H9 (cell line): ENCODE results near the gene KRTAP6-2. TPM values are rescaled to one million over a fixed set of nuclear protein-coding genes. Genes with fewer than 3 reads are reported as not detected.

Experiments used
- DNase-seq: peaks from one replicate; pipeline ENCODE4 v3.0.0-alpha.2; 2017
- H2AFZ ChIP-seq: one replicate; pipeline ENCODE4 v1.6.1; 2013; ENCODE audit warnings: mild to moderate bottlenecking, low read length, control low read depth, moderate library complexity
- H2AK5ac ChIP-seq: 2 replicates; pipeline ENCODE4 v1.6.1; 2013; ENCODE audit warnings: low read length, control low read depth, mixed read lengths; ENCODE audit not compliant: insufficient read length
- H2BK120ac ChIP-seq: one replicate; pipeline ENCODE4 v1.6.1; 2013; ENCODE audit warnings: low read depth, mild to moderate bottlenecking, low read length, control low read depth, inconsistent platforms; ENCODE audit not compliant: poor library complexity, severe bottlenecking
- H2BK12ac ChIP-seq: 2 replicates; pipeline ENCODE4 v1.6.1; 2013; ENCODE audit warnings: low read length, control low read depth, mixed read lengths, low read depth; ENCODE audit not compliant: insufficient read length
- H2BK15ac ChIP-seq: 2 replicates; pipeline ENCODE4 v1.6.1; 2013; ENCODE audit warnings: low read depth, low read length, control low read depth
- H2BK20ac ChIP-seq: one replicate; pipeline ENCODE4 v1.6.1; 2013; ENCODE audit warnings: low read depth, mild to moderate bottlenecking, low read length, control low read depth, inconsistent platforms; ENCODE audit not compliant: poor library complexity, severe bottlenecking
- H2BK5ac ChIP-seq: 2 replicates; pipeline ENCODE4 v1.6.1; 2013; ENCODE audit warnings: low read length, control low read depth, mixed read lengths; ENCODE audit not compliant: insufficient read length
- H3K14ac ChIP-seq: 2 replicates; pipeline ENCODE4 v1.6.1; 2013; ENCODE audit warnings: low read length, control low read depth; ENCODE audit not compliant: insufficient read depth
- H3K18ac ChIP-seq: 2 replicates; pipeline ENCODE4 v1.6.1; 2013; ENCODE audit warnings: low read depth, mild to moderate bottlenecking, mixed read lengths, low read length, control low read depth; ENCODE audit not compliant: insufficient read length
- H3K23ac ChIP-seq: 2 replicates; pipeline ENCODE4 v1.6.1; 2013; ENCODE audit warnings: low read length, control low read depth, mixed read lengths, low read depth; ENCODE audit not compliant: insufficient read length
- H3K23me2 ChIP-seq: 2 replicates; pipeline ENCODE4 v1.6.1; 2013; ENCODE audit warnings: low read depth, mild to moderate bottlenecking, mixed read lengths, low read length, control low read depth; ENCODE audit not compliant: insufficient read length, poor library complexity, severe bottlenecking
- H3K27ac ChIP-seq: 2 replicates; pipeline ENCODE4 v1.5.1; 2013; ENCODE audit warnings: low read length, control low read depth, mixed read lengths, low read depth; ENCODE audit not compliant: insufficient read length
- H3K27me3 ChIP-seq: 2 replicates; pipeline ENCODE4 v1.6.1; 2013; ENCODE audit warnings: low read length, control low read depth, inconsistent platforms; ENCODE audit not compliant: insufficient read depth
- H3K4ac ChIP-seq: 2 replicates; pipeline ENCODE4 v1.6.1; 2013; ENCODE audit warnings: low read depth, mild to moderate bottlenecking, control low read depth, inconsistent platforms, low read length, moderate library complexity
- H3K4me1 ChIP-seq: 2 replicates; pipeline ENCODE4 v1.6.1; 2013; ENCODE audit warnings: low read length, control low read depth, inconsistent platforms; ENCODE audit not compliant: insufficient read depth
- H3K4me2 ChIP-seq: 2 replicates; pipeline ENCODE4 v1.6.1; 2013; ENCODE audit warnings: low read length, control low read depth, mixed read lengths; ENCODE audit not compliant: insufficient read length, insufficient read depth
- H3K56ac ChIP-seq: 2 replicates; pipeline ENCODE4 v1.6.1; 2013; ENCODE audit warnings: low read depth, mild to moderate bottlenecking, mixed read lengths, low read length, control low read depth; ENCODE audit not compliant: insufficient read length
- H3K79me1 ChIP-seq: 2 replicates; pipeline ENCODE4 v1.6.1; 2013; ENCODE audit warnings: low read depth, mild to moderate bottlenecking, moderate library complexity, low read length, control low read depth, inconsistent platforms; ENCODE audit not compliant: insufficient read depth, poor library complexity, severe bottlenecking
- H3K79me2 ChIP-seq: 2 replicates; pipeline ENCODE4 v1.6.1; 2013; ENCODE audit warnings: low read length, control low read depth, inconsistent platforms; ENCODE audit not compliant: insufficient read depth
- H3K9ac ChIP-seq: 2 replicates; pipeline ENCODE4 v1.6.1; 2013; ENCODE audit warnings: low read length, control low read depth, mixed read lengths; ENCODE audit not compliant: insufficient read length; ENCODE audit errors: extremely low read depth
- H3K9me3 ChIP-seq: one replicate; pipeline ENCODE4 v1.6.1; 2013; ENCODE audit warnings: low read depth, low read length, inconsistent platforms; ENCODE audit not compliant: control insufficient read depth
- H3T11ph ChIP-seq: one replicate; pipeline ENCODE4 v1.6.1; 2013; ENCODE audit warnings: mild to moderate bottlenecking, low read length, control low read depth, inconsistent platforms
- H4K20me1 ChIP-seq: one replicate; pipeline ENCODE4 v1.6.1; 2013; ENCODE audit not compliant: control insufficient read depth, insufficient read length, insufficient read depth
- H4K5ac ChIP-seq: 2 replicates; pipeline ENCODE4 v1.6.1; 2013; ENCODE audit warnings: low read depth, mild to moderate bottlenecking, mixed read lengths, low read length, control low read depth; ENCODE audit not compliant: insufficient read length
- H4K8ac ChIP-seq: replicated peaks from 2 replicates; pipeline ENCODE4 v1.6.1; 2013; ENCODE audit warnings: low read length, control low read depth, mixed read lengths, low read depth; ENCODE audit not compliant: insufficient read length
- H4K91ac ChIP-seq: 2 replicates; pipeline ENCODE4 v1.6.1; 2013; ENCODE audit warnings: low read depth, mild to moderate bottlenecking, moderate library complexity, mixed read lengths, low read length, control low read depth; ENCODE audit not compliant: insufficient read length
- H3K27ac Mint-ChIP-seq, 3 experiments: 2 replicates in 2 of 3; 3 replicates in 1 of 3; pipeline ENCODE4 v1.8.0; 2020 to 2021; ENCODE audit warnings: mixed read lengths in 3 of 3, mild to moderate bottlenecking in 1 of 3, moderate library complexity in 1 of 3
- H3K27me3 Mint-ChIP-seq: 2 replicates; pipeline ENCODE4 v1.8.0; 2021; ENCODE audit warnings: low read depth, mild to moderate bottlenecking, moderate library complexity, mixed read lengths
- H3K36me3 Mint-ChIP-seq, 3 experiments: 2 replicates in 2 of 3; 3 replicates in 1 of 3; pipeline ENCODE4 v1.8.0; 2020 to 2021; ENCODE audit warnings: low read depth in 3 of 3, mixed read lengths in 3 of 3; ENCODE audit not compliant: insufficient read depth in 1 of 3
- H3K4me1 Mint-ChIP-seq, 2 experiments: 2 replicates each; pipeline ENCODE4 v1.8.0; 2020; ENCODE audit warnings: mixed read lengths in 2 of 2
- H3K4me3 Mint-ChIP-seq, 2 experiments: 2 replicates in 1 of 2; 3 replicates in 1 of 2; pipeline ENCODE4 v1.8.0; 2020 to 2021; ENCODE audit warnings: mild to moderate bottlenecking in 2 of 2, mixed read lengths in 2 of 2, moderate library complexity in 1 of 2
- H3K9me3 Mint-ChIP-seq, 2 experiments: 2 replicates in 1 of 2; 3 replicates in 1 of 2; pipeline ENCODE4 v1.8.0; 2020; ENCODE audit warnings: mild to moderate bottlenecking in 2 of 2, mixed read lengths in 2 of 2, moderate library complexity in 1 of 2
- CTCF ChIP-seq: fragments of 200-600 bp; sonication (generic); conservative IDR thresholded peaks from 3 replicates; pipeline ENCODE4 v1.8.0; 2021; ENCODE audit warnings: antibody characterized with exemption, mild to moderate bottlenecking
- WGBS: extraction: QIAGEN DNeasy Blood & Tissue Kit; methylation state at CpG from one replicate; pipeline ENCODE4 v1.1.7; 2013; ENCODE audit warnings: missing lambda C conversion rate, low lambda C conversion rate, mixed read lengths; ENCODE audit not compliant: insufficient read length; ENCODE audit errors: extremely low coverage; 5-methylcytosine and 5-hydroxymethylcytosine counted together
- total RNA-seq: library from RNA; stranded (reverse); gene quantifications from 2 replicates; pipeline ENCODE4 v1.2.1, GENCODE V29; 2021

KRTAP6-2 gene
- total RNA-seq, 1 experiment from 2014 or later: not detected

DNA sequence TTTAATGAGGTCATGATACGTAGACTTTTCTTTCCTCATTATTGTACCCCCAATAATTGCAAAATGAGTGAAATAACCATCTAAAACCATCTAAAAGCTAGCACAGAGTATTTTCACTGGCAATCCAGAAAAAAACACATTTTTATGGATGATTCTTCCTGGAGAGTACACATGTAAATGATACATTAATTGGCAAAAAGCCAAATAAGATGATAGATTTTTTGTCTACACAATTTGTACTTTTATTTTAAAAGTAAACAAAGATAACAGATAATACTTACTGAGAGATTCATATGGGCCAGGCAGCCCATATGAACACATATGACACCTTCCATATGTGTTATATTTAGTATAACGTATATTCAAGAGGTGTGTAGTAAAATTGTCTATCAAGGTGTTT lies 35.1 kb downstream of the KRTAP6-2 start:
- Histone ChIP-seq H2AK5ac (no peak overlapping the region), H2BK20ac (no peak overlapping the region), H3K9me3 (no peaks in the 10 kb centered on the region), H3K23ac (no peak overlapping the region), H3K14ac (no peak overlapping the region), H3K4me1 (no peaks in the 10 kb centered on the region), H3K4me2 (no peak overlapping the region), H3K23me2 (no peaks in the 10 kb centered on the region), H3K79me2 (no peaks in the 10 kb centered on the region), H3K27ac (no peak overlapping the region), H2BK12ac (no peak overlapping the region), H2AFZ (no peak overlapping the region), H3T11ph (no peak overlapping the region), H3K56ac (no peak overlapping the region), H3K27me3 (no peaks in the 10 kb centered on the region), H2BK15ac (no peak overlapping the region), H4K91ac (no peak overlapping the region), H3K4ac (no peak overlapping the region), H3K9ac (no peak overlapping the region), H4K5ac (no peak overlapping the region), H2BK5ac (no peak overlapping the region), H2BK120ac (no peak overlapping the region), H3K79me1 (no peaks in the 10 kb centered on the region), H3K18ac (no peak overlapping the region), H4K8ac (no peak overlapping the region), H4K20me1 (no peaks in the 10 kb centered on the region)
- DNase-seq: no peak
- Mint-ChIP-seq H3K27me3 (no peaks in the 10 kb centered on the region), H3K4me1 (no peaks in the 10 kb centered on the region), H3K9me3 (peaks cover 5 to 15% of the 10 kb centered on the region in 2 experiments; a peak in 4 of 5 replicates), H3K36me3 (peaks cover 0 to 7% (median 0%) of the 10 kb centered on the region in 3 experiments; a peak in 2 of 7 replicates), H3K4me3 (no peak overlapping the region), H3K27ac (no peak overlapping the region)
- WGBS: no CpG with 5 or more reads among the region's 2 CpGs
- TF ChIP-seq CTCF: no peak
